ENCODE data around the gene SKI. TPM values are rescaled to one million over a fixed set of nuclear protein-coding genes. Genes with fewer than 3 reads are reported as not detected.

Gene SKI
- total and polyA plus RNA-seq, 2 donors (not counting 1 experiment from before 2014, with no cell fraction given), result 11.6 to 21.8 TPM

GRCh38 chr1:2279817-2280216 lies 51.7 kb downstream of the SKI start:
- no peaks in the 10 kb centered on the region for H3K9me3 ChIP-seq (ENCODE audit: control insufficient read depth, insufficient read depth, low read depth, low read length)
- no peaks in the 10 kb centered on the region for H3K27me3 ChIP-seq (ENCODE audit: control insufficient read depth, insufficient read depth, low read length)
- H3K4me2 ChIP-seq (ENCODE audit: extremely low read depth, insufficient read depth, low read length), result no peak overlapping the region
- peak overlapping the region; percentile 75 for H3K27ac ChIP-seq (ENCODE audit: insufficient read depth, low read length)
- no peak overlapping the region for H2AFZ ChIP-seq (ENCODE audit: low read length)
- TF ChIP-seq EZH2 (IDR thresholded peaks at IDR 0.05; ENCODE audit: low read length, missing control alignments), result no peak
- no peak for TF ChIP-seq CTCF (conservative IDR thresholded peaks at IDR 0.05 in 1 of 2, IDR thresholded peaks at IDR 0.05 in 1 of 2; ENCODE audit: low read depth in 1 of 2, low read length in 2 of 2)
- peak overlapping the region; percentile 5 for H3K9ac ChIP-seq (ENCODE audit: insufficient read depth, low read length)
- H3K4me3 ChIP-seq (replicated peaks in 1 of 4; ENCODE audit: control extremely low read depth in 1 of 4, insufficient read depth in 1 of 4, low read depth in 3 of 4, low read length in 4 of 4), result no peak overlapping the region
- no peak for DNase-seq (ENCODE audit: low read depth in 2 of 2)
- peaks cover 26% of the 10 kb centered on the region for H3K4me1 ChIP-seq (ENCODE audit: control insufficient read depth, extremely low read depth, insufficient read depth, low read length)
- H3K79me2 ChIP-seq (ENCODE audit: control insufficient read depth, insufficient read depth, low read length), result peaks cover 76% of the 10 kb centered on the region
- H3K36me3 ChIP-seq (ENCODE audit: control insufficient read depth, insufficient read depth, low read length), result peaks cover 4% of the 10 kb centered on the region
- H4K20me1 ChIP-seq (ENCODE audit: control insufficient read depth, extremely low read depth, insufficient read depth, low read length), result no peaks in the 10 kb centered on the region

GRCh38 chr1:2282556-2283270 lies 54.6 kb downstream of the SKI start:
- TF ChIP-seq EZH2 (IDR thresholded peaks at IDR 0.05; ENCODE audit: low read length, missing control alignments) (no peak), CTCF (conservative IDR thresholded peaks at IDR 0.05 in 1 of 2, IDR thresholded peaks at IDR 0.05 in 1 of 2; ENCODE audit: low read depth in 1 of 2, low read length in 2 of 2) (no peak)
- Histone ChIP-seq H3K9me3 (ENCODE audit: control insufficient read depth, insufficient read depth, low read depth, low read length) (no peaks in the 10 kb centered on the region), H3K27me3 (ENCODE audit: control insufficient read depth, insufficient read depth, low read length) (no peaks in the 10 kb centered on the region), H3K36me3 (ENCODE audit: control insufficient read depth, insufficient read depth, low read length) (peaks cover 1% of the 10 kb centered on the region), H3K79me2 (ENCODE audit: control insufficient read depth, insufficient read depth, low read length) (peaks cover 67% of the 10 kb centered on the region), H3K9ac (ENCODE audit: insufficient read depth, low read length) (no peak overlapping the region), H2AFZ (ENCODE audit: low read length) (no peak overlapping the region), H4K20me1 (ENCODE audit: control insufficient read depth, extremely low read depth, insufficient read depth, low read length) (no peaks in the 10 kb centered on the region), H3K4me1 (ENCODE audit: control insufficient read depth, extremely low read depth, insufficient read depth, low read length) (peaks cover 17% of the 10 kb centered on the region), H3K4me3 (replicated peaks in 1 of 4; ENCODE audit: control extremely low read depth in 1 of 4, insufficient read depth in 1 of 4, low read depth in 3 of 4, low read length in 4 of 4) (no peak overlapping the region), H3K27ac (ENCODE audit: insufficient read depth, low read length) (no peak overlapping the region), H3K4me2 (ENCODE audit: extremely low read depth, insufficient read depth, low read length) (no peak overlapping the region)
- DNase-seq (ENCODE audit: low read depth in 2 of 2), result no peak

- Histone ChIP-seq H3K4me2 (ENCODE audit: extremely low read depth, insufficient read depth, low read length) (no peak overlapping the region), H3K36me3 (ENCODE audit: control insufficient read depth, insufficient read depth, low read length) (no peaks in the 10 kb centered on the region), H3K79me2 (ENCODE audit: control insufficient read depth, insufficient read depth, low read length) (peaks cover 65% of the 10 kb centered on the region), H3K27me3 (ENCODE audit: control insufficient read depth, insufficient read depth, low read length) (no peaks in the 10 kb centered on the region), H2AFZ (ENCODE audit: low read length) (no peak overlapping the region), H3K27ac (ENCODE audit: insufficient read depth, low read length) (no peak overlapping the region), H3K4me1 (ENCODE audit: control insufficient read depth, extremely low read depth, insufficient read depth, low read length) (peaks cover 10% of the 10 kb centered on the region), H4K20me1 (ENCODE audit: control insufficient read depth, extremely low read depth, insufficient read depth, low read length) (no peaks in the 10 kb centered on the region), H3K9ac (ENCODE audit: insufficient read depth, low read length) (no peak overlapping the region), H3K4me3 (replicated peaks in 1 of 4; ENCODE audit: control extremely low read depth in 1 of 4, insufficient read depth in 1 of 4, low read depth in 3 of 4, low read length in 4 of 4) (no peak overlapping the region), H3K9me3 (ENCODE audit: control insufficient read depth, insufficient read depth, low read depth, low read length) (no peaks in the 10 kb centered on the region)
- no peak for DNase-seq (ENCODE audit: low read depth in 2 of 2)
- TF ChIP-seq EZH2 (IDR thresholded peaks at IDR 0.05; ENCODE audit: low read length, missing control alignments) (no peak), CTCF (conservative IDR thresholded peaks at IDR 0.05 in 1 of 2, IDR thresholded peaks at IDR 0.05 in 1 of 2; ENCODE audit: low read depth in 1 of 2, low read length in 2 of 2) (no peak)
These were observed 55.4 kb downstream of the SKI start for GRCh38 chr1:2283371-2283990.
